NCI-H128 (cell line): ENCODE measurements around the gene TOP2B.

ENCODE experiments used
- DNase-seq: peaks from one replicate; lab custom pipeline; 2025; ENCODE audit not compliant: unreplicated experiment; lab: John Stamatoyannopoulos, UW

The TOP2B gene

GRCh38 chr3:25566358-25566920 lies 98.3 kb downstream of the TOP2B start:
- DNase-seq, result no peak

- no peak for DNase-seq
These were observed 98.9 kb downstream of the TOP2B start for GRCh38 chr3:25565807-25566206.

GRCh38 chr3:25564075-25564474 lies 100.6 kb downstream of the TOP2B start:
- no peak for DNase-seq

- no peak for DNase-seq
These were observed 101.1 kb downstream of the TOP2B start for GRCh38 chr3:25563601-25564000.

- no peak for DNase-seq
These were observed 105.9 kb downstream of the TOP2B start for GRCh38 chr3:25558796-25559195.

GRCh38 chr3:25558121-25558520 lies 106.6 kb downstream of the TOP2B start:
- no peak for DNase-seq

- DNase-seq, result no peak
These were observed 107.0 kb downstream of the TOP2B start for GRCh38 chr3:25557694-25558093.

- DNase-seq, result no peak
These were observed 108.3 kb downstream of the TOP2B start for GRCh38 chr3:25556447-25556846.

- no peak for DNase-seq
These were observed 108.8 kb downstream of the TOP2B start for GRCh38 chr3:25555695-25556437.

- DNase-seq, result no peak
These were observed 110.3 kb downstream of the TOP2B start for GRCh38 chr3:25554376-25554775.

- no peak for DNase-seq
These were observed 112.5 kb downstream of the TOP2B start for GRCh38 chr3:25552251-25552650.

GRCh38 chr3:25548836-25549235 lies 115.9 kb downstream of the TOP2B start:
- DNase-seq, result no peak

- DNase-seq, result no peak
These were observed 116.6 kb downstream of the TOP2B start for GRCh38 chr3:25547943-25548674.
